IMR-90 (cell line): ENCODE results near the gene RNF225. TPM values are rescaled to one million over a fixed set of nuclear protein-coding genes. Genes with fewer than 3 reads are reported as not detected.

Source experiments
- ATAC-seq: fragments of 200-7000 bp; cut with Tn5 transposase; 2 replicates; pipeline ENCODE4 v1.9.1; 2020; ENCODE audit warnings: low read depth, mild to moderate bottlenecking, moderate library complexity
- BruUV-seq: library from RNA; stranded (reverse); fragments of 400-500 nt; replicated peaks from 2 replicates; lab custom pipeline; 2021; lab: Mats Ljungman, UMichigan
- CTCF ChIA-PET: fragments of 300-600 bp; formaldehyde crosslinking; extraction: SDS; loops from one replicate; lab custom pipeline; 2021; ENCODE audit warnings: antibody characterized with exemption; lab: Yijun Ruan, JAX
- POLR2A ChIA-PET: fragments of 300-600 bp; sonication (Branson Sonifier 250); formaldehyde crosslinking; loops from one replicate; lab custom pipeline; 2022; ENCODE audit warnings: antibody characterized with exemption; ENCODE audit not compliant: unreplicated experiment; lab: Charles Lee
- DNase-seq: peaks from one replicate; pipeline ENCODE4 v3.0.0; 2013
- H2AFZ ChIP-seq: replicated peaks from 2 replicates; pipeline ENCODE3; 2013; ENCODE audit warnings: low read length, mild to moderate bottlenecking; ENCODE audit not compliant: poor library complexity
- H2AK5ac ChIP-seq: 2 replicates; pipeline ENCODE4 v1.6.1; 2013; ENCODE audit warnings: low read depth, low read length, inconsistent platforms
- H2AK9ac ChIP-seq: replicated peaks from 2 replicates; pipeline ENCODE3; 2013; ENCODE audit warnings: mild to moderate bottlenecking, low read depth, low read length, moderate library complexity; ENCODE audit not compliant: poor library complexity
- H2BK120ac ChIP-seq: 2 replicates; pipeline ENCODE4 v1.6.1; 2013; ENCODE audit warnings: low read depth, low read length, inconsistent platforms
- H2BK15ac ChIP-seq: 3 replicates; pipeline ENCODE4 v1.6.1; 2013; ENCODE audit warnings: low read depth, low read length, inconsistent platforms
- H2BK20ac ChIP-seq: 2 replicates; pipeline ENCODE4 v1.6.1; 2013; ENCODE audit warnings: low read depth, mild to moderate bottlenecking, inconsistent platforms, low read length, moderate library complexity
- H2BK5ac ChIP-seq: 2 replicates; pipeline ENCODE4 v1.6.1; 2013; ENCODE audit warnings: mild to moderate bottlenecking, low read depth, low read length, inconsistent platforms; ENCODE audit not compliant: poor library complexity, severe bottlenecking
- H3K14ac ChIP-seq: replicated peaks from 2 replicates; pipeline ENCODE4 v1.6.1; 2013; ENCODE audit warnings: low read depth, low read length, inconsistent platforms
- H3K18ac ChIP-seq: 2 replicates; pipeline ENCODE4 v1.6.1; 2013; ENCODE audit warnings: low read depth, low read length, control low read depth
- H3K23ac ChIP-seq: 2 replicates; pipeline ENCODE4 v1.6.1; 2013; ENCODE audit warnings: low read depth, low read length, inconsistent platforms
- H3K27ac ChIP-seq: 2 replicates; pipeline ENCODE4 v1.5.1; 2013; ENCODE audit warnings: mild to moderate bottlenecking, control low read depth, low read length; ENCODE audit not compliant: insufficient read depth
- H3K27me3 ChIP-seq: 2 replicates; pipeline ENCODE4 v1.6.1; 2013; ENCODE audit warnings: low read length; ENCODE audit not compliant: control insufficient read depth, insufficient read depth
- H3K36me3 ChIP-seq: 2 replicates; pipeline ENCODE4 v1.6.1; 2013; ENCODE audit warnings: low read length, mixed read lengths; ENCODE audit not compliant: control insufficient read depth, insufficient read depth
- H3K4ac ChIP-seq: 2 replicates; pipeline ENCODE4 v1.6.1; 2013; ENCODE audit warnings: low read depth, low read length, inconsistent platforms
- H3K4me1 ChIP-seq: 2 replicates; pipeline ENCODE4 v1.6.1; 2013; ENCODE audit warnings: low read length, mixed read lengths; ENCODE audit not compliant: control insufficient read depth, insufficient read depth
- H3K4me2 ChIP-seq: 2 replicates; pipeline ENCODE4 v1.6.1; 2013; ENCODE audit warnings: low read depth, mild to moderate bottlenecking, control low read depth, low read length, moderate library complexity
- H3K4me3 ChIP-seq: 2 replicates; pipeline ENCODE4 v1.5.1; 2013; ENCODE audit warnings: low read depth, mild to moderate bottlenecking, control low read depth, low read length, moderate library complexity; ENCODE audit not compliant: insufficient read depth
- H3K56ac ChIP-seq: 2 replicates; pipeline ENCODE4 v1.6.1; 2013; ENCODE audit warnings: low read length, inconsistent platforms; ENCODE audit not compliant: insufficient read depth; ENCODE audit errors: extremely low read depth
- H3K79me1 ChIP-seq, 2 experiments: 2 replicates each; pipeline ENCODE4 v1.6.1; 2013; ENCODE audit warnings: low read length in 2 of 2, inconsistent platforms in 1 of 2, low read depth in 1 of 2
- H3K9ac ChIP-seq: 2 replicates; pipeline ENCODE4 v1.6.1; 2013; ENCODE audit warnings: low read depth, low read length, control low read depth
- H3K9me1 ChIP-seq: 2 replicates; pipeline ENCODE4 v1.6.1; 2013; ENCODE audit warnings: low read length, inconsistent platforms; ENCODE audit not compliant: insufficient read depth
- H3K9me3 ChIP-seq: 2 replicates; pipeline ENCODE4 v1.6.1; 2013; ENCODE audit warnings: low read length; ENCODE audit not compliant: control insufficient read depth, insufficient read depth
- H4K20me1 ChIP-seq: 2 replicates; pipeline ENCODE4 v1.6.1; 2013; ENCODE audit warnings: low read length, inconsistent platforms; ENCODE audit not compliant: insufficient read depth
- H4K5ac ChIP-seq: 2 replicates; pipeline ENCODE4 v1.6.1; 2013; ENCODE audit warnings: mild to moderate bottlenecking, low read depth, low read length, control low read depth
- H4K8ac ChIP-seq, 2 experiments: 2 replicates each; pipeline ENCODE4 v1.6.1; 2013; ENCODE audit warnings: low read depth in 2 of 2, low read length in 2 of 2, control low read depth in 1 of 2, inconsistent platforms in 1 of 2
- H4K91ac ChIP-seq: 2 replicates; pipeline ENCODE4 v1.6.1; 2013; ENCODE audit warnings: low read depth, low read length, inconsistent platforms; ENCODE audit not compliant: insufficient read depth
- CHD1 ChIP-seq: IDR thresholded peaks from 2 replicates; pipeline ENCODE4 v1.6.1; 2012; ENCODE audit warnings: low read depth, low read length, improper control_type of control experiment
- RCOR1 ChIP-seq: IDR thresholded peaks from 2 replicates; pipeline ENCODE4 v1.6.1; 2012; ENCODE audit warnings: mild to moderate bottlenecking, low read length, improper control_type of control experiment; ENCODE audit not compliant: insufficient replicate concordance
- WGBS, 2 experiments: methylation state at CpG; one replicate each; pipeline versions ENCODE4 v1.1.5 to v1.1.7; 2013; ENCODE audit warnings: missing lambda C conversion rate in 2 of 2; ENCODE audit not compliant: insufficient read length in 1 of 2; ENCODE audit errors: extremely low coverage in 2 of 2; 5-methylcytosine and 5-hydroxymethylcytosine counted together
- dilution Hi-C: fragments of 300-500 bp; cut with HindIII; formaldehyde crosslinking; loops from one replicate; pipeline ENCODE4 v1.14.3; 2018; ENCODE audit warnings: low sequenced_read_pairs; ENCODE audit not compliant: unreplicated experiment
- in situ Hi-C: fragments of 300-500 bp; cut with MboI; formaldehyde crosslinking; loops from 3 replicates; pipeline ENCODE4 v1.14.3; 2019; ENCODE audit warnings: low sequenced_read_pairs, inconsistent platforms, mixed read lengths
- intact Hi-C: fragments of 100-400 bp; cut with micrococcal nuclease; formaldehyde crosslinking; loops from 2 replicates; pipeline ENCODE4 v1.10.0; 2022
- polyA plus RNA-seq, 3 experiments: library from polyadenylated mRNA; depleted of rRNA; stranded (reverse); fragments of >200 nt; gene quantifications; 2 replicates each; pipeline ENCODE4 v1.2.3, GENCODE V29; 2012; ENCODE audit warnings: low replicate concordance in 1 of 3
- total RNA-seq: library from RNA; depleted of rRNA; stranded (reverse); fragments of >200 nt; gene quantifications from 2 replicates; pipeline ENCODE4 v1.2.3, GENCODE V29; 2012
- TF ChIP-seq, protein P1 (sequence below): fragments of 150-350 bp; IDR thresholded peaks from 2 replicates; pipeline ENCODE4 v1.6.1; 2017; ENCODE audit warnings: mild to moderate bottlenecking, antibody characterized with exemption, low read length, low read depth

Gene RNF225
- total and polyA plus RNA-seq, 2 of the 4 experiments (the other 2 are of a cell fraction), result 0.10 TPM; not detected in 1

DNA sequence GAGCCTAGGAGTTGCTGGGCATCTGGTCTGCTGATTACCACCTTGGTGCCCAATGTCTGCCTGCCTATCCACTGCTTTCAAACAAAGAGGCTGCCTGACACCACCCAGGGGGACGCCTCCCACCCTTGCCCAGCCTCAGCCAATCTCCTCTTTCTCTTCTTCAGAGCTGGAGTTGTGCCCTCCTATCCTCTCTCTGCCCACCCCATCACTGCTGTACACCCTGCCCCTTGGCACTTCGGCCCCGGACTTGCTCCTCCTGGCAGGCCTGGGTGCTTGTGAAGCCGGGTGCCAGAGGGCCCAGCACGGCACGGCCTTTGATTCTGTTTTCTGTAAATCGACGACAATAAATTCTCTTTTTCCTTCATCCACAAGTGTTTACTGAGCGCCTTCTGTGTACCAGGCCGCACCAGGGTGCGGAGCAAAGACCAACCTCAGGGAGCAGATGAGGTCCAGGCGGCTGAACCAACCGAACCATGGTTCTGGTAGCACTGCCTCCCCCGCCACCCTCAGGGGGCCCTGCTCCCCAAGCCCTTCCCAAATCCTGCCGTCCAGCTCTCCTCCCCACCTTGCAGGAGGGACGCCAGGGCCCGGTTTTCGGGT, 5.0 kb downstream of the RNF225 start:
- Histone ChIP-seq H4K5ac (peak overlapping the region; percentile 51), H2BK20ac (no peak overlapping the region), H2BK120ac (peak overlapping the region; percentile 34; the same call in 1 of the 2 replicates), H3K4me2 (peak overlapping the region; percentile 93), H3K9me1 (no peaks in the 10 kb centered on the region), H3K27ac (peak overlapping the region; percentile 19; the same call in 1 of the 2 replicates), H2BK5ac (no peak overlapping the region), H3K4me3 (peak overlapping the region; percentile 52), H3K79me1 (peaks cover 0 to 10% of the 10 kb centered on the region in 2 experiments; a peak in 2 of 4 replicates), H3K23ac (peak overlapping the region; percentile 95; the same call in 1 of the 2 replicates), H3K9me3 (no peaks in the 10 kb centered on the region), H3K56ac (no peak overlapping the region), H4K91ac (peak overlapping the region; percentile 82; the same call in 1 of the 2 replicates), H2AK9ac (peak overlapping the region; percentile 95), H3K27me3 (no peaks in the 10 kb centered on the region), H3K36me3 (no peaks in the 10 kb centered on the region), H3K4me1 (peaks cover 5% of the 10 kb centered on the region), H3K9ac (peak overlapping the region; percentile 60), H2BK15ac (no peak overlapping the region), H3K18ac (no peak overlapping the region), H2AFZ (peak overlapping the region; percentile 99), H4K8ac (peak overlapping the region; percentile 79 to 94; a peak in 3 of 4 replicates), H2AK5ac (peak overlapping the region; percentile 88; the same call in 1 of the 2 replicates), H4K20me1 (no peaks in the 10 kb centered on the region; the same call in 1 of the 2 replicates), H3K4ac (peak overlapping the region; percentile 81), H3K14ac (0 out of 2 replicates have a peak overlapping the region, but pooled peaks have one; percentile 86)
- BruUV-seq, result no TSS peak
- intact Hi-C loops, result no loop called here
- no peak for TF ChIP-seq RCOR1
- no peak for TF ChIP-seq CHD1
- TF ChIP-seq, protein P1, sequence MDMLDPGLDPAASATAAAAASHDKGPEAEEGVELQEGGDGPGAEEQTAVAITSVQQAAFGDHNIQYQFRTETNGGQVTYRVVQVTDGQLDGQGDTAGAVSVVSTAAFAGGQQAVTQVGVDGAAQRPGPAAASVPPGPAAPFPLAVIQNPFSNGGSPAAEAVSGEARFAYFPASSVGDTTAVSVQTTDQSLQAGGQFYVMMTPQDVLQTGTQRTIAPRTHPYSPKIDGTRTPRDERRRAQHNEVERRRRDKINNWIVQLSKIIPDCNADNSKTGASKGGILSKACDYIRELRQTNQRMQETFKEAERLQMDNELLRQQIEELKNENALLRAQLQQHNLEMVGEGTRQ, result no peak
- POLR2A ChIA-PET, result no interaction called here
- 41% methylated on average over 13 of the region's 18 CpGs; no CpG with 5 or more reads in 1 of the 2 experiments for WGBS, 2 experiments
- dilution Hi-C loops, result no loop called here
- in situ Hi-C loops, result no loop called here
- CTCF ChIA-PET, result no interaction called here
- ATAC-seq (no peak), DNase-seq (no peak)
